NCI-H748 treated with DMSO at 0.1 percent for 48 hours (cell line): ENCODE results near the gene TP53TG5.
"Not testable (repeated sequence)": the region's sequence is repeated elsewhere in the genome, so short reads cannot be mapped to it uniquely, and the experiment has no call there.

Experiments
- DNase-seq: peaks from one replicate; lab custom pipeline; 2025; lab: John Stamatoyannopoulos, UW

The TP53TG5 gene

DNA sequence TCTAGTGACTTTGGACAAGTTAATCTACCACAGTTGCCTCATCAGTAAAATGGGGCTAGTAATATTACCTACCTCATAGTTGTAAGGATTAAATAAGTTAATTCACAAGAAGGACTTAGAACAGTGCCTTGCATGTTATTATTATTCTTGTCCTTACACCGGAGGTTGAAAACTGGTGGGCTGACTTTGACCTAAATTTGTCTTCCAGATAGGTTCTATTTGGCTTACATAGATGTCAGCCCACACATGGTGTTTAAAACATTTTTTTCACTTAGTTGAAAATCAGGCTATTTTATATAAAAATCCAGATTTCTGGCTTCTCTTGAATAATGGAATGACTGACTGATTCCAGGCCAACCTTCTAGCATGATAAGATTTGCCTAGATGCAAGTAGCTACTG lies 11.9 kb downstream of the TP53TG5 start:
- no peak for DNase-seq

DNA sequence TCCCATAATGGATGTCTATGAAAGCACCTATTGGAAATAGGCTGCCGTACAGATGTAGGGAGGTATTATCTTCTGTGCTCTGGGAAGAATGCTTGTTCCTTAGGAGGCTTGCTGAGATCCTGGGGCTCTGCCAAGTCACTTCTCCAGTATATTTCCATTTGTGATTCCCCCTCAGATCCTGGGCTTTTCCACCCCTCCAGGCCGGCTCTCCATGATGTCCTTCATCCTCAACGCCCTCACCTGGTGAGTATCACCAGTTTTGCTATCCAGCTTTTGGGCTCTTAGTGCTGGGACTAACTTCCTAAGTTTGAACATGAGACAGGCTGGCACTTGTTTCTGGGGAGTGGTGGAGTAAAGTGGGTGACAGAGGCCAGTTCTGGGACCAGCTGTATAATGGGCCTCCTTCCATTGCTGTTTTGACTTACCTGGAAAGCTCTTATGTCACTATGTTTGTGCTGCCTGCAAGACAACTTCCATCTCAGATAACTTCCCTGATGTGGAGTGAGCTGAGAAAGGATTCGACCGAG lies 12.6 kb downstream of the TP53TG5 start:
- no peak for DNase-seq

DNA sequence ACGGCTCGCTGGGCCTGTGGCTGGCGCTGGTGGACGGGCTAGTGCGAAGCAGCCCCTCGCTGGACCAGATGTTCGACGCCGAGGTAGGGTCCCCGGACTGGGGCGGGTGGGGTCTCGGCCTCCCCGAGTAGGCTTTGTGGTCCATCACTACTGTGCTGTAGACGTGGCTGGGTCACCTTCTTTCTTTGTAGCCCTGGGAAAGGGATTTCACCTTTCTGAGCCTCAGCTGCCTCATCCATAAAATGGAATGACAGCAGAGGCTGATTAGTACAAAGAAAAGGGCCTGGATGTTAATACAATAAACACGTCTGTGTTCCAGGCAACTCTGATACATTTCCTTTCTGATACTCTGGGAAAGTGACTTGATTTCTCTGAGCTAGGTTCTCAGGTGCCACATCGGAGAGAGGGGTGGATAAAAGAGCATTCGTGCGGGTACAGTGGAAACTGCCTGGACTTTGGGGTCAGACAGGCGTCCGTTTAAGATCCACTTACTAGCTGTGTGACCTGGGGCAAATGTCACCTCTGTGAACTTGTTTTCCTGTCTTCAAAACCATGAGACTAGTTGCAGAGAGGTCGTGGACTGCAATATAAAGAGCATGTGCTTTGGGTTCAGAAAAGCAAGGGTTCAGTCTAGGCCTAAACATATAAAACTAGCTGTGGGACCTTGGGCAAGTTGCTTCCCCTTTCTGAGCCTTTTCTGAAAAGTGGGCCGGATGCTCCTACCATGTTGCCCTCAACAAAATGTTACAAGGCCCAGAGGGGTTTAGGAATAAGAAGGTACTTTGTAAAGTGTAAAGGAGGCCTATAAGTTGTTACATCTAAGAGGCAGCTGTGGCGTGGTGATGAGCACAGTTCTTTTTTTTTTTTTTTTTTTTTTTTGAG lies 14.3 kb downstream of the TP53TG5 start:
- DNase-seq: no peak

- peak; percentile 92 for DNase-seq
Measured at GRCh38 chr20:45362804-45363610, 15.1 kb downstream of the TP53TG5 start, which contains the start of gene SYS1. Gene SYS1, plus strand, starts transcription at chr20:45363156. Its CDS starts 376 bp downstream, at chr20:45363532.

GRCh38 chr20:45361793-45362192 lies 16.3 kb downstream of the TP53TG5 start:
- DNase-seq: no peak

GRCh38 chr20:45359406-45360148 lies 18.5 kb downstream of the TP53TG5 start:
- DNase-seq: no peak

- no peak for DNase-seq
Measured at GRCh38 chr20:45359069-45359405, 19.1 kb downstream of the TP53TG5 start.

DNA sequence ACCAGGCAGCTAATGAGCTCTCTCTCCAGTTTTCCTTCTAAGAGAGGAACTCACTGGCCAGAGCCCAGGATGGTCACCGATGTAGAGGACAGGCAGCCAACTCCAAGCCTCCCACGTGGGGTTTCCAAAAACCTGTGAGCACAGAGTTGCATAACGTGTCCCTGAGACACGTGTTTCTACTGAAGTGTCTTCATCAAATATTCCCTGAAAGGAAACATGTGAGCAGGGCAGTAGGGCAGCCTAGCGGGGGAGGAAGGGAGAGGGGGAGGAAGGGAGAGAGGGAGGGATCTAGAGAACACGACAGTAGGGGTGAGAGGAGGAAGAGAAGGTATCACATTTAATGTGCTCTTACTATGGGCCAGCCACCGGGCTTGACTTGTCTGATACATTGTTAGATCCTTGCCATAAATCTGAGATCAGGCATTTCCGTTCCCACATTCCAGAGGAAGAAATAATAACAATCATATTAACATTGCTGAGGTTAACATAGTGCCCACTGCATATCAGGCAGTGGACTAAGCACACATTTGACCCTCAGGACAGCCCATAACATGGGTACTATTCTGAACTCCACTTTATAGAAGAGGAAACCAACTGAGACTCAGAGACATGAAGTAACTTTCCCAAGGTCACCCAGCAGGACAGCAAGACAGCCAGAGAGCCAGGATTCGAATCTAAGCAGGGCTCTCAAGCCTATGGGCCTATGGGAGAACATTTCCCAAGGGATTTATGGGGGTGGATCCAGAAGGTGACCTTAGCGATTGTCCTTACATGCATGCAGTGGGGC lies 19.6 kb downstream of the TP53TG5 start:
- DNase-seq: no peak

GRCh38 chr20:45355209-45356084 lies 22.7 kb downstream of the TP53TG5 start:
- DNase-seq: no peak

DNA sequence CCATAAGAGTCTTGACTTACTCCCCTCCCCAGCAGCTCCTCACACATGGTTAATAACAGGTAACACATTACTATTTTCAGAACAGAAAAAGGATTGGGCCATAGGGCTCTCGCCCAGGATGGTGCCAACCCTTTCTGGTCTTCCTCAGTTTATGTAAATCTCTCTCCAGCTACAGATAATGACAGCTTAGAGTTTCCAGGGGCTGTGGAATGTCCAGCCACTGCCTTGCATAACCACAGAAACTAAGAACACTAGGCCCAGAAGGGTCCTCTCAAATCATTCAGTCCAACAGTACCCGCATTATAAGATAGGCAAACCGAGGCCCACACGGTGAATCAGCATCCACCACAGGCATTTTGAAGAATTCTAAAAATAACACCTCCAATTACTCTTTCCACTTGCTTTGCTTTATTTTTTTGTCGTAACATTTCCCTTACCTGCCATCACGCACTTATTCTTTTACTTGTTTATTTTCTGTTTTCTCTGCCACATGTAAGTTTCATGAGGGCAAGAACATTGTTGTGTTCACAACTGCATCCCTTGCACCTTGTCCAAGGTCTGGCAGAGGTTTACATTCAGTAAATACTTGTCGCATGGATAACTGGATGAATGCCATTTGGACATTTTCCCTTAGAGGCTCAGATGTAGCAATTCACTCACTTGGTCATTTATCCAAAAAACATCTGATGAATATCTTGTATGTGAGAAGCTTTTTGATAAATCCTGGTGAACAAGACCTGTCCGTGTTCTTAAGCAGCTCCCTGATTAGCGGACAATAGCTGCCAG lies 23.5 kb downstream of the TP53TG5 start:
- no peak for DNase-seq

GRCh38 chr20:45353746-45354145 lies 24.4 kb downstream of the TP53TG5 start:
- no peak for DNase-seq

DNA sequence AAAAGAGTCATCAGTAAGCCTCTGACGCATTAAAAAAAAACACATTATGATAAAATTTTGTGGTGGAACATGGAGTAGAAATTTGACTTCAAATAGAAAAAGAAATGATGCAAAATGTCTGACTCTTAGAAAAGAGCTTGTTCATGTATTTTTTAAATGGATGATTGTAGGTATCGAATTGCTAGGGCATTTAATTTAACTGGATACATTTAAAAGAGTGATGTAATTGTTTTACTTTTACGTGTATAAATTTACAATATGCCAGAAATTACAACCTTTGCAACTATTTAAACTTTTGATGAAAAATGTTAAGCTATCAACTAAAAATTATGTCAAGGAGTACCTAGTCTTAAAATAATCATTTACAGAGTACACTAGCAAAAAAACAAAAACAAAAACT lies 25.4 kb downstream of the TP53TG5 start:
- DNase-seq: no peak

DNA sequence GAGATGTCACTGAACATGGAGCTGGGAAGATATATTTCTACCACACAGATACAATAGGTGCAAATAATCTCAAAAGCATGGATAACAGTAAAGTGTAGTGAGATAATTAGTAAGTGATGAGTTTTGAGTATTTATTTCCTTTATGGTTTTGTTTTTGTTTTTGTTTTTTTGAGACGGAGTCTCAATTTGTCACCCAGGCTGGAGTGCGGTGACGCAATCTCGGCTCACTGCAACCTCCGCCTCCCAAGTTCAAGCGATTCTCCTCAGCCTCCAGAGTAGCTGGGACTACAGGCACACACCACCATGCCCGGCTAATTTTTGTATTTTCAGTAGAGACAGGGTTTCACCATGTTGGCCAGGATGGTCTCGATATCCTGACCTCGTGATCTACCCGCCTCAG lies 27.3 kb downstream of the TP53TG5 start:
- DNase-seq: not testable (repeated sequence)

- no peak for DNase-seq
Measured at GRCh38 chr20:45350217-45350616, 27.9 kb downstream of the TP53TG5 start.

DNA sequence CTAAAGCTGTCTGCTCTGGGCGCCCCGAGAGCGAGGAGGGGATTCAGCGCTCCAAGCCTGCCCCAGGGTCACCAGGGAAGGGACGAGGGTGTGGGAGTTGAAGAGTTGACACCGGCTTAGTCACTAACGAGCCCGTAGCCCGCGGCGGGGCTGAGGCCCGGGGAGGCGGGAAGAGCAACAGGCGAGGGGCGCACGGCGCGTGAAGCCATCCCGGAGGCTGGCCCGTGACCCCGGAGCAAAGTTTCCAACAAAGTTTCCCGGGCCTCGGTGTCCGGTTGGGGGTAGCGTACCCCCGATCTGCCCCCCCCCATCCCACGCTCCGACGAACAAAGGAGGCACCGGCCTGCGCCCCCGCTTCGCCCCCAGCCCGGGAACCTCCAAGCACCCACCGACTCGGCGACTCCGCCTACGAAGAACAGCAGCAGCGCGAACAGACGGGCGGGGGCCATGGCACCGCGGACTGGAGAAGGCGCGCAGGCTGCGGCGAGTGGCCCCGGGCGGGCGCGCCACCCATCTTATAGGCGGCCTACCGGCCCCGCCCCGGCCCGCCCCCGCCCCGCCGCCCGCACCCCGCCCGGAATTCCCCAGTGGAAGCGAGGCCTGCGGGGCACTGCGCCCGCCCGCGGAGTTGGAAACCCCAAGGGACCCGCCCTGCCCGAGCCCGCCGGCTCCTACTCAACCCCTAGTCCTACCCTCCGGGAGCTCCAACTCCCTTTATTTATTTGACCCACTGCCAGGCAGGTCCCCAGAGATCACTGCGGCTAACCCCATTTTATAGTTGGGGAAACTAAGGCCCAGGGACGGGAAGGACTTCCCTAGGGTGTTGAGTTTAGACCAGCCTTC lies 30.0 kb downstream of the TP53TG5 start, which contains the start of gene SDC4:
TSS of gene SDC4 (minus strand) at position 489 of the 843 bp plus-strand sequence. CDS start at position 449, 40 bp downstream.
- DNase-seq: peak; percentile 3

DNA sequence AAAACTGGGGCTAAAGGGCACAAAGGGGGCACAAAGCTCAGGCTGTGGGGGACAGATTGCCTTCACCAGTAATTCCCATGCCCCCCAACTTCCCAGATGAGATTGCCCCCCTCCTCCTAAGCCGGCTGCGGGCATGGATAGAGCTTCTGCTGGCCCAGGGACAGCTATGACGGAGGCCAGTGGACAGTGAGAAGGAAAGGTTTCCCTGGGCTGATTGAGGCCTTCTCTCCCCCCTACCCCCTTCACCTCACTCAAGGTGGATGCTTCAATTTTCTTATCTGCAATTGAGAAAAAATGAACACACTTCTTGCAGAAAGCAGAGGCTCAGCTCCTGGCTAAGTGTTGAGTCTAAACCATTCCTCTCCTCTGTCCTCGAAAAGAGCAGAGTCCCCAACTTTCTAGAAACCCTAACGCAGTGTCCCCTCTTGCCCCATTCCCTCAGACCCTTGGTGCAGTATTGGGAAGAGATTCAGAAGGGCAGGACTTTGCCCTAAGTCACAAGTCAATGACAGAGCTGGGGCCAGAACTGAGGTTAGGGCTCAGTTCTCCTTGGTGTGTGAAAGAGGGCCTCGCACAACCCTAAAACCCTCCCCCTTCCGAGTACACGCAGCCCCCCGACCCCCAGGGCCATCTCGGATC lies 30.7 kb downstream of the TP53TG5 start:
- no peak for DNase-seq

DNA sequence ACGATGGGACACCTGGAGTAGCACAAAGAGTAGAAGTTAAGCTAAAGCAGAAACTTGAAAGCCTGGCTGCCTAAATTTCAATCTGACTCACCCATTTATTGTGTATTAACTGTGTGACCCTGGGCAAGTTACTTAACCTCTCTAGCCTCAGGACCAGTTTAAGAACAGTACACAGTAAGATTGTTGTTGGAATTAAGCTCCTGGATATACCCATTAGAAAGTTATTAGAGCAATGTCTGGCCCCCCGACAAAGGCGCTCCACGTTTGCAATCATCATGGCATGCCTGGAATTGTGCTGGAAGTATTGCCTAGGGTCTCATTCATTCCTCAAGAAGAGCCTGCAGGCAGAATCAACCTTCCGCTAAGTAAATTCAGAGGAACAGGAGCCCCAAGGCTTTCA lies 31.3 kb downstream of the TP53TG5 start:
- DNase-seq: no peak

GRCh38 chr20:45346291-45346718 lies 31.8 kb downstream of the TP53TG5 start:
- no peak for DNase-seq
